GM12878 (cell line): ENCODE data around the gene GRIPAP1. TPM values are rescaled to one million over a fixed set of nuclear protein-coding genes. Genes with fewer than 3 reads are reported as not detected.

Experiments
- ATAC-seq: fragments of 200-7000 bp; cut with Tn5 transposase; 3 replicates; pipeline ENCODE4 v1.9.1; 2020; ENCODE audit warnings: mild to moderate bottlenecking, moderate library complexity
- BruUV-seq: library from RNA; stranded (reverse); fragments of 400-500 nt; replicated peaks from 2 replicates; lab custom pipeline; 2021; lab: Mats Ljungman, UMichigan
- CTCF ChIA-PET: fragments of 300-600 bp; sonication (Branson Sonifier 250); formaldehyde crosslinking; extraction: SDS; loops from one replicate; lab custom pipeline; 2021; ENCODE audit warnings: inconsistent platforms; lab: Yijun Ruan, JAX
- POLR2A ChIA-PET: fragments of 350-600 bp; formaldehyde crosslinking; extraction: SDS; loops from one replicate; lab custom pipeline; 2021; ENCODE audit warnings: inconsistent platforms; lab: Charles Lee
- RAD21 ChIA-PET: fragments of 300-600 bp; sonication (Branson Sonifier 250); formaldehyde crosslinking; loops from one replicate; lab custom pipeline; 2023; ENCODE audit warnings: antibody characterized with exemption; ENCODE audit not compliant: unreplicated experiment; lab: Charles Lee
- SMC1A ChIA-PET: fragments of 300-600 bp; sonication (Branson Sonifier 250); formaldehyde crosslinking; loops from one replicate; lab custom pipeline; 2023; ENCODE audit not compliant: unreplicated experiment, uncharacterized antibody; lab: Charles Lee
- DNase-seq: peaks from one replicate; pipeline ENCODE4 v3.0.0-alpha.2; 2011; ENCODE audit warnings: low read depth, low spot score
- FAIRE-seq: peaks from 3 replicates; lab custom pipeline; 2011; peaks lifted over from hg19 to GRCh38; lab: Jason Lieb, UNC
- H2AFZ ChIP-seq: 2 replicates; pipeline ENCODE4 v1.6.0; 2011; ENCODE audit warnings: low read depth, low read length, control low read depth; ENCODE audit not compliant: control insufficient read depth
- H3K27ac ChIP-seq: 2 replicates; pipeline ENCODE4 v1.5.1; 2011; ENCODE audit warnings: control low read depth; ENCODE audit not compliant: control insufficient read depth, insufficient read depth
- H3K27me3 ChIP-seq, 2 experiments: replicated peaks in 1 of 2; 2 replicates each; pipeline versions ENCODE4 v1.6.0 to v1.6.1; 2011; ENCODE audit warnings: low read length in 1 of 2; ENCODE audit not compliant: control insufficient read depth in 2 of 2, insufficient read depth in 2 of 2
- H3K36me3 ChIP-seq, 2 experiments: 2 replicates each; pipeline ENCODE4 v1.5.1; 2011; ENCODE audit warnings: low read length in 1 of 2; ENCODE audit not compliant: control insufficient read depth in 2 of 2, insufficient read depth in 2 of 2
- H3K4me1 ChIP-seq: 2 replicates; pipeline ENCODE4 v1.6.1; 2011; ENCODE audit warnings: mild to moderate bottlenecking, low read length, moderate library complexity, mixed read lengths; ENCODE audit not compliant: control insufficient read depth, insufficient read depth
- H3K4me2 ChIP-seq: 2 replicates; pipeline ENCODE4 v1.6.0; 2011; ENCODE audit warnings: control low read depth; ENCODE audit not compliant: control insufficient read depth, insufficient read depth
- H3K4me3 ChIP-seq: fragments of 200-600 bp; sonication (generic); 2 replicates; pipeline ENCODE4 v1.5.1; 2016
- H3K79me2 ChIP-seq: 2 replicates; pipeline ENCODE4 v1.6.0; 2011; ENCODE audit warnings: low read length; ENCODE audit not compliant: control insufficient read depth, insufficient read depth
- H3K9ac ChIP-seq: 2 replicates; pipeline ENCODE4 v1.8.0; 2011; ENCODE audit warnings: low read length, control low read depth, mixed read lengths; ENCODE audit not compliant: control insufficient read depth, insufficient read depth
- H3K9me3 ChIP-seq: replicated peaks from 3 replicates; pipeline ENCODE4 v1.5.1; 2011; ENCODE audit warnings: mild to moderate bottlenecking, low read length; ENCODE audit not compliant: control insufficient read depth, insufficient read depth
- H4K20me1 ChIP-seq: 2 replicates; pipeline ENCODE4 v1.6.0; 2011; ENCODE audit not compliant: control insufficient read depth, insufficient read depth
- MEF2B ChIP-seq: fragments of 450-650 bp; IDR thresholded peaks from 2 replicates; pipeline ENCODE4 v1.6.1; 2018; ENCODE audit warnings: mild to moderate bottlenecking, moderate library complexity; ENCODE audit not compliant: partially characterized antibody, poor library complexity, severe bottlenecking
- TCF12 ChIP-seq: IDR thresholded peaks from 2 replicates; pipeline ENCODE4 v1.6.1; 2011; ENCODE audit warnings: low read depth, mild to moderate bottlenecking, low read length
- WGBS: methylation state at CpG from one replicate; pipeline ENCODE4 v1.1.6; 2016; ENCODE audit warnings: low lambda C conversion rate; ENCODE audit not compliant: insufficient replicate concordance, insufficient coverage; ENCODE audit errors: missing lambda C conversion rate; 5-methylcytosine and 5-hydroxymethylcytosine counted together
- in situ Hi-C: fragments of 300-500 bp; cut with MboI; formaldehyde crosslinking; loops from 9 replicates; pipeline ENCODE4 v1.14.3; 2018; ENCODE audit warnings: mixed read lengths
- intact Hi-C: fragments of 100-400 bp; cut with micrococcal nuclease; formaldehyde crosslinking; loops from one replicate; pipeline ENCODE4 v1.14.2; 2022; ENCODE audit not compliant: unreplicated experiment
- polyA plus RNA-seq, 11 experiments: library from polyadenylated mRNA; depleted of rRNA in 4 of 11; unstranded in 6 of 11; stranded (reverse) in 5 of 11; fragments of >200 nt; fragmentation: Nextera tagmentation in 4 of 11; fragmentation: Illumina TruSeq in 1 of 11; extraction: Ambion mirVana in 4 of 11; extraction: Trizol in 1 of 11; gene quantifications; 1 replicate in 1 of 11; 2 replicates in 10 of 11; pipeline versions ENCODE4 v1.2.1 to v1.2.3, GENCODE V29; 2011 to 2016; ENCODE audit warnings: inconsistent platforms in 2 of 11, missing spikeins in 2 of 11, low read depth in 1 of 11
- total RNA-seq, 4 experiments: library from RNA; depleted of rRNA in 3 of 4; stranded (reverse); fragments of >200 nt in 3 of 4; fragmentation: Illumina TruSeq in 1 of 4; extraction: Trizol in 1 of 4; gene quantifications; 2 replicates each; pipeline versions ENCODE4 v1.2.1 to v1.2.3, GENCODE V29; 2013 to 2021
- TF ChIP-seq, protein P1 (sequence below): IDR thresholded peaks from 2 replicates; pipeline ENCODE4 v1.6.1; 2012; ENCODE audit warnings: improper control_type of control experiment, low read depth, low read length; ENCODE audit not compliant: insufficient replicate concordance

GRIPAP1 gene
- total and polyA plus RNA-seq, 10 of the 15 experiments (the other 5 are each of a cell fraction or from before 2014, with no cell fraction given): 4.2 to 44.7 (median 25.8) TPM

DNA sequence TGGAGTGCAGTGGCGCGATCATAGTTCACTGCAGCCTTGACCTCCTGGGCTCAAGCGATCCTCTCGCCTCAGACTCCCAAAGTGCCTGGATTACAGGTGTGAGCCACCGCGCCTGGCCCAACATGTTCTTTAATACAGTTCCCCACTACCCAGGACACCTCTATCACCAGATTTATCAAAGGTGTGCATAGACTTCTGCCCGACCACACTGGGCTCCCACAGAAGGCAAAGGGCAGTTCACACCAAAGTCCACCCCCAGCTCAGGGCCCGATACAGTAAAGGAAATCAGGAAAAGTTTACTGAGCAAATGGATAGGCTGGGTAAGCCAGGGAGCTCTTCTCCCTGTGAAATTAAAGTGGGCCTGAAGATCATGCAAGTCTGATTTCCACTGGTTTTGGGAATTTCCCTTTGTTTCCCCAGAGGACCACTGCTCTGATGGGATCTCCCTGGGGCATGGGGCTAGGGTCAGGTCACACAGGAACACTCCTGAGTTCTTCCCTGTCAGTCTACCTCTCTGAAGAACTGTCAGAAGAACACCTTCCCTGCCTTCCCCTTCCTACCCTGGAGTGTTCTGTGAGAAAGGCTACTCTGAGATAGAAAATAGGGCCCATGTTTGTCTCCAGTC lies 65.5 kb downstream of the GRIPAP1 start:
- Histone ChIP-seq H3K9ac (peak overlapping the region; percentile 68; the same call in 1 of the 2 replicates), H3K9me3 (no peaks in the 10 kb centered on the region; the same call in 2 of the 3 replicates), H3K4me3 (peak overlapping the region; percentile 28; the same call in 1 of the 2 replicates), H3K36me3 (peaks cover 2 to 13% of the 10 kb centered on the region in 2 experiments), H3K4me2 (peak overlapping the region; percentile 88), H3K4me1 (peaks cover 70% of the 10 kb centered on the region), H4K20me1 (no peaks in the 10 kb centered on the region), H2AFZ (no peak overlapping the region), H3K27me3 (no peaks in the 10 kb centered on the region), H3K79me2 (peaks cover 32% of the 10 kb centered on the region), H3K27ac (peak overlapping the region; percentile 95)
- intact Hi-C loops (loop anchor here (1.0 to 5.0 kb wide), 3 partner anchors 17 to 854 kb away; partner anchors contain the start of genes HDAC6 and PIM2), in situ Hi-C loops (loop anchor here (25.0 kb wide), 1 partner anchor 1724 kb away; the partner anchor contains the start of gene CDK16)
- no TSS peak for BruUV-seq
- FAIRE-seq: no peak
- TF ChIP-seq, protein P1, sequence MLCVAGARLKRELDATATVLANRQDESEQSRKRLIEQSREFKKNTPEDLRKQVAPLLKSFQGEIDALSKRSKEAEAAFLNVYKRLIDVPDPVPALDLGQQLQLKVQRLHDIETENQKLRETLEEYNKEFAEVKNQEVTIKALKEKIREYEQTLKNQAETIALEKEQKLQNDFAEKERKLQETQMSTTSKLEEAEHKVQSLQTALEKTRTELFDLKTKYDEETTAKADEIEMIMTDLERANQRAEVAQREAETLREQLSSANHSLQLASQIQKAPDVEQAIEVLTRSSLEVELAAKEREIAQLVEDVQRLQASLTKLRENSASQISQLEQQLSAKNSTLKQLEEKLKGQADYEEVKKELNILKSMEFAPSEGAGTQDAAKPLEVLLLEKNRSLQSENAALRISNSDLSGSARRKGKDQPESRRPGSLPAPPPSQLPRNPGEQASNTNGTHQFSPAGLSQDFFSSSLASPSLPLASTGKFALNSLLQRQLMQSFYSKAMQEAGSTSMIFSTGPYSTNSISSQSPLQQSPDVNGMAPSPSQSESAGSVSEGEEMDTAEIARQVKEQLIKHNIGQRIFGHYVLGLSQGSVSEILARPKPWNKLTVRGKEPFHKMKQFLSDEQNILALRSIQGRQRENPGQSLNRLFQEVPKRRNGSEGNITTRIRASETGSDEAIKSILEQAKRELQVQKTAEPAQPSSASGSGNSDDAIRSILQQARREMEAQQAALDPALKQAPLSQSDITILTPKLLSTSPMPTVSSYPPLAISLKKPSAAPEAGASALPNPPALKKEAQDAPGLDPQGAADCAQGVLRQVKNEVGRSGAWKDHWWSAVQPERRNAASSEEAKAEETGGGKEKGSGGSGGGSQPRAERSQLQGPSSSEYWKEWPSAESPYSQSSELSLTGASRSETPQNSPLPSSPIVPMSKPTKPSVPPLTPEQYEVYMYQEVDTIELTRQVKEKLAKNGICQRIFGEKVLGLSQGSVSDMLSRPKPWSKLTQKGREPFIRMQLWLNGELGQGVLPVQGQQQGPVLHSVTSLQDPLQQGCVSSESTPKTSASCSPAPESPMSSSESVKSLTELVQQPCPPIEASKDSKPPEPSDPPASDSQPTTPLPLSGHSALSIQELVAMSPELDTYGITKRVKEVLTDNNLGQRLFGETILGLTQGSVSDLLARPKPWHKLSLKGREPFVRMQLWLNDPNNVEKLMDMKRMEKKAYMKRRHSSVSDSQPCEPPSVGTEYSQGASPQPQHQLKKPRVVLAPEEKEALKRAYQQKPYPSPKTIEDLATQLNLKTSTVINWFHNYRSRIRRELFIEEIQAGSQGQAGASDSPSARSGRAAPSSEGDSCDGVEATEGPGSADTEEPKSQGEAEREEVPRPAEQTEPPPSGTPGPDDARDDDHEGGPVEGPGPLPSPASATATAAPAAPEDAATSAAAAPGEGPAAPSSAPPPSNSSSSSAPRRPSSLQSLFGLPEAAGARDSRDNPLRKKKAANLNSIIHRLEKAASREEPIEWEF: peak; percentile 17
- TF ChIP-seq TCF12: no peak
- TF ChIP-seq MEF2B: peak; percentile 98
- POLR2A ChIA-PET: interaction anchor here (0.6 to 3.4 kb wide), 8 partner anchors 8 to 241 kb away, joined by 3 to 13 read pairs (median 6); partner anchors contain the start of genes PQBP1, SLC35A2 and TIMM17B
- no peak for DNase-seq
- no peak for ATAC-seq
- CTCF ChIA-PET: interaction anchor here (0.8 to 2.5 kb wide), 7 partner anchors 9 to 288 kb away, joined by 3 to 8 read pairs (median 6); partner anchors contain the start of genes PQBP1 and TIMM17B
- 81% methylated on average over 8 of the region's 8 CpGs for WGBS
- SMC1A ChIA-PET: interaction anchor here (0.8 to 2.9 kb wide), 8 partner anchors 10 to 39 kb away, joined by 3 to 12 read pairs (median 7); partner anchors contain the start of genes OTUD5, PQBP1, SLC35A2 and TIMM17B
- RAD21 ChIA-PET: interaction anchor here (1.0 to 2.7 kb wide), 11 partner anchors 16 to 288 kb away, joined by 3 to 15 read pairs (median 5); partner anchors contain the start of genes HDAC6, PQBP1, SLC35A2 and TIMM17B
